Body of pancreas (tissue), 4 donors: Measurements from ENCODE around the gene USP47. TPM values are rescaled to one million over a fixed set of nuclear protein-coding genes. Genes with fewer than 3 reads are reported as not detected.
A peak's percentile ranks its signal among the peaks of the same experiment; 100 is the strongest.

Experiments
- ATAC-seq: fragments of 150-250 bp; one replicate; pipeline ENCODE4 v1.9.1; 2016
- DNase-seq, 4 donors: peaks; one replicate each; pipeline ENCODE4 v3.0.0-alpha.2; 2019
- H3K27ac ChIP-seq, 4 donors: fragments of 200-600 bp; sonication (generic); 1 replicate in 3 of 4; 2 replicates in 1 of 4; pipeline versions ENCODE4 v1.5.1 to v1.6.1; 2016 to 2019; ENCODE audit warnings: mild to moderate bottlenecking in 1 of 4, mixed read lengths in 1 of 4, moderate library complexity in 1 of 4
- H3K27me3 ChIP-seq, 2 donors: fragments of 200-600 bp; sonication (generic); one replicate each; pipeline ENCODE4 v1.6.0; 2016; ENCODE audit warnings: mild to moderate bottlenecking in 1 of 2
- H3K36me3 ChIP-seq, 2 donors: fragments of 200-600 bp; sonication (generic); replicated peaks in 1 of 2; 2 replicates each; pipeline ENCODE4 v1.5.1; 2016; ENCODE audit warnings: low read depth in 2 of 2; ENCODE audit not compliant: insufficient read depth in 1 of 2
- H3K4me1 ChIP-seq: fragments of 200-600 bp; sonication (generic); one replicate; pipeline ENCODE4 v1.6.0; 2016
- H3K4me3 ChIP-seq, 2 donors: fragments of 200-600 bp; sonication (generic); 1 replicate in 1 of 2; 2 replicates in 1 of 2; pipeline ENCODE4 v1.5.1; 2016 to 2019
- H3K9me3 ChIP-seq, 3 donors: fragments of 200-600 bp; sonication (generic); 1 replicate in 2 of 3; 2 replicates in 1 of 3; pipeline ENCODE4 v1.5.1; 2016
- CTCF ChIP-seq, 7 experiments: fragments of 450-650 bp in 4 of 7; fragments of 200-600 bp in 3 of 7; sonication (generic) in 3 of 7; IDR thresholded peaks; one replicate each; pipeline ENCODE4 v1.5.1; 2016 to 2019; ENCODE audit warnings: antibody characterized with exemption in 7 of 7
- POLR2A ChIP-seq, 3 donors: fragments of 450-650 bp; IDR thresholded peaks; one replicate each; pipeline ENCODE4 v1.6.1; 2016; ENCODE audit warnings: antibody characterized with exemption in 3 of 3, mild to moderate bottlenecking in 2 of 3
- WGBS, 2 donors: methylation state at CpG; one replicate each; pipeline ENCODE4 v1.1.5; 2017; 5-methylcytosine and 5-hydroxymethylcytosine counted together
- intact Hi-C: fragments of 100-400 bp; cut with DNase I; formaldehyde crosslinking; loops from one replicate; pipeline ENCODE4 v1.15.1; 2023
- total RNA-seq, 2 donors: library from RNA; depleted of rRNA; stranded (reverse); fragments of >200 nt; gene quantifications; one replicate each; pipeline ENCODE4 v1.1.0, GENCODE V29; 2016

The USP47 gene
- total RNA-seq, 2 donors from 2014 or later: 51.1 to 63.3 TPM

- intact Hi-C loops: no loop called here
- TF ChIP-seq CTCF (IDR thresholded peaks at IDR 0.05): no peak
- no peak for TF ChIP-seq POLR2A (IDR thresholded peaks at IDR 0.05)
- no peaks in the 10 kb centered on the region for H3K27me3 ChIP-seq
- DNase-seq: no peak
- no peak for ATAC-seq
- H3K36me3 ChIP-seq: no peaks in the 10 kb centered on the region
- WGBS, 2 donors: 68 to 70% methylated on average over 10 to 11 of the region's 11 CpGs
- no peak overlapping the region for H3K4me3 ChIP-seq
- peaks cover 3% of the 10 kb centered on the region for H3K4me1 ChIP-seq
- no peak overlapping the region for H3K27ac ChIP-seq
- no peaks in the 10 kb centered on the region for H3K9me3 ChIP-seq
Observed at GRCh38 chr11:11996321-11997048, 154.7 kb downstream of the USP47 start.

GRCh38 chr11:11997049-11997322, 155.2 kb downstream of the USP47 start:
- Histone ChIP-seq H3K4me1 (peaks cover 5% of the 10 kb centered on the region), H3K36me3 (no peaks in the 10 kb centered on the region), H3K27me3 (no peaks in the 10 kb centered on the region), H3K27ac (no peak overlapping the region), H3K9me3 (no peaks in the 10 kb centered on the region), H3K4me3 (no peak overlapping the region)
- ATAC-seq (no peak), DNase-seq (no peak)
- TF ChIP-seq CTCF (IDR thresholded peaks at IDR 0.05): no peak
- TF ChIP-seq POLR2A (IDR thresholded peaks at IDR 0.05): no peak
- intact Hi-C loops: no loop called here
- WGBS, 2 donors: 53 to 70% methylated on average over 3 of the region's 3 CpGs

- H3K27ac ChIP-seq: no peak overlapping the region
- TF ChIP-seq CTCF (IDR thresholded peaks at IDR 0.05) (no peak), POLR2A (IDR thresholded peaks at IDR 0.05) (no peak)
- H3K36me3 ChIP-seq: no peaks in the 10 kb centered on the region
- ATAC-seq (no peak), DNase-seq (no peak)
- peaks cover 5% of the 10 kb centered on the region for H3K4me1 ChIP-seq
- no peaks in the 10 kb centered on the region for H3K27me3 ChIP-seq
- H3K4me3 ChIP-seq: no peak overlapping the region
- intact Hi-C loops: no loop called here
- 61 to 69% methylated on average over 8 of the region's 8 CpGs for WGBS, 2 donors
- no peaks in the 10 kb centered on the region for H3K9me3 ChIP-seq
Observed at GRCh38 chr11:11998091-11998781, 156.5 kb downstream of the USP47 start.

- no peaks in the 10 kb centered on the region for H3K36me3 ChIP-seq
- TF ChIP-seq POLR2A (IDR thresholded peaks at IDR 0.05) (no peak), CTCF (IDR thresholded peaks at IDR 0.05) (no peak)
Observed at GRCh38 chr11:12001186-12001585, 159.4 kb downstream of the USP47 start.

GRCh38 chr11:12003336-12003735, 161.6 kb downstream of the USP47 start:
- peaks cover 10% of the 10 kb centered on the region for H3K4me1 ChIP-seq
- WGBS, 2 donors: 91 to 97% methylated on average over 2 of the region's 2 CpGs
- H3K9me3 ChIP-seq: no peaks in the 10 kb centered on the region
- H3K36me3 ChIP-seq: no peaks in the 10 kb centered on the region
- H3K4me3 ChIP-seq: no peak overlapping the region
- H3K27me3 ChIP-seq: no peaks in the 10 kb centered on the region
- intact Hi-C loops: no loop called here
- TF ChIP-seq POLR2A (IDR thresholded peaks at IDR 0.05) (no peak), CTCF (IDR thresholded peaks at IDR 0.05) (no peak)
- DNase-seq: no peak
- no peak overlapping the region for H3K27ac ChIP-seq
- ATAC-seq: no peak

More at GRCh38 chr11:12001186-12001585, 159.4 kb downstream of the USP47 start:
- Histone ChIP-seq H3K4me3 (no peak overlapping the region), H3K27ac (no peak overlapping the region), H3K27me3 (no peaks in the 10 kb centered on the region), H3K9me3 (no peaks in the 10 kb centered on the region), H3K4me1 (peaks cover 5% of the 10 kb centered on the region)
- DNase-seq (peak in 3 of 4 donors; percentile 27 to 46 (median 43)), ATAC-seq (peak; percentile 91)
- intact Hi-C loops: no loop called here
- 25 to 34% methylated on average over 5 to 7 of the region's 7 CpGs for WGBS, 2 donors
